Right lobe of liver (tissue), 4 donors: ENCODE data around the gene EVC.

Experiments used
- POLR2A ChIP-seq: fragments of 450-650 bp; IDR thresholded peaks from one replicate; pipeline ENCODE4 v1.6.1; 2017; ENCODE audit warnings: antibody characterized with exemption, mild to moderate bottlenecking
- TF ChIP-seq, protein P1 (sequence below), 4 donors: fragments of 200-600 bp in 3 of 4; fragments of 450-650 bp in 1 of 4; IDR thresholded peaks; one replicate each; pipeline versions ENCODE4 v1.5.1 to v1.8.0; 2016 to 2022; ENCODE audit warnings: antibody characterized with exemption in 4 of 4, mild to moderate bottlenecking in 2 of 4
- donor health status: DM: no; HTN: no; CAD: no.
- donor health status: DM: no; HTN: no; CAD: no.
- donor health status: DM: no; HTN: yes; CAD: no.

DNA sequence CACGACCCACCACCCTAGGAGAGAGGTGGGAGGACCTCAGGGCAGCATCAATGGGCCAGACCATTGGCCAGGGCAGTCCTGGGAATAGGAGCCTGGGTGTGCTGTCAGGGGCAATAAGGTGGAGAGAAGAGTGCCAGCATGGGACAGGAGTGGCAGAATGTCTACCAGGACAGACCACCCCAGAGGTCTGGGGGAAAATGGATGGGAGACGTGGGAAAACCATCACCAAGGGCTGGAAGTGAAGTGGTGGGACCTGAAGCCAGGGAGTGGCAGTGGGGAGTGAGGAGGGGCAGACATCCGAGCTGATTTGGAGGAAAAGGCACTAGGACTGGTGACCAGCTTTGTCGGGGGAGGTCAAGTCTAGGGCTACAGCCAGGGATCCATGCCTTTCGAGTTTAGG lies 3.6 kb upstream of the EVC start:
- TF ChIP-seq, protein P1, sequence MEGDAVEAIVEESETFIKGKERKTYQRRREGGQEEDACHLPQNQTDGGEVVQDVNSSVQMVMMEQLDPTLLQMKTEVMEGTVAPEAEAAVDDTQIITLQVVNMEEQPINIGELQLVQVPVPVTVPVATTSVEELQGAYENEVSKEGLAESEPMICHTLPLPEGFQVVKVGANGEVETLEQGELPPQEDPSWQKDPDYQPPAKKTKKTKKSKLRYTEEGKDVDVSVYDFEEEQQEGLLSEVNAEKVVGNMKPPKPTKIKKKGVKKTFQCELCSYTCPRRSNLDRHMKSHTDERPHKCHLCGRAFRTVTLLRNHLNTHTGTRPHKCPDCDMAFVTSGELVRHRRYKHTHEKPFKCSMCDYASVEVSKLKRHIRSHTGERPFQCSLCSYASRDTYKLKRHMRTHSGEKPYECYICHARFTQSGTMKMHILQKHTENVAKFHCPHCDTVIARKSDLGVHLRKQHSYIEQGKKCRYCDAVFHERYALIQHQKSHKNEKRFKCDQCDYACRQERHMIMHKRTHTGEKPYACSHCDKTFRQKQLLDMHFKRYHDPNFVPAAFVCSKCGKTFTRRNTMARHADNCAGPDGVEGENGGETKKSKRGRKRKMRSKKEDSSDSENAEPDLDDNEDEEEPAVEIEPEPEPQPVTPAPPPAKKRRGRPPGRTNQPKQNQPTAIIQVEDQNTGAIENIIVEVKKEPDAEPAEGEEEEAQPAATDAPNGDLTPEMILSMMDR (IDR thresholded peaks at IDR 0.05) = no peak
- TF ChIP-seq POLR2A = no peak
